PC-3 (cell line): ENCODE results near the gene KLK8.
A peak's percentile ranks its signal among the peaks of the same experiment; 100 is the strongest.

Source experiments
- EZH2 ChIP-seq: fragments of 300-600 bp; sonication (generic); IDR thresholded peaks from one replicate; pipeline ENCODE4 v1.6.1; 2017; ENCODE audit warnings: antibody characterized with exemption, mild to moderate bottlenecking, low read length; ENCODE audit not compliant: unreplicated experiment
- EZH2phosphoT487 ChIP-seq: fragments of 300-600 bp; sonication (generic); IDR thresholded peaks from 2 replicates; pipeline ENCODE4 v1.6.1; 2018; ENCODE audit warnings: mild to moderate bottlenecking, antibody characterized with exemption, low read length, borderline replicate concordance

- peak; percentile 30; the same call in 1 of the 2 replicates for TF ChIP-seq EZH2phosphoT487
- no peak for TF ChIP-seq EZH2
Measured at GRCh38 chr19:50972795-50973376, 28.5 kb downstream of the KLK8 start.
